ENCODE measurements around the gene AHRR.
A peak's percentile ranks its signal among the peaks of the same experiment; 100 is the strongest.
"Not testable (repeated sequence)": the region's sequence is repeated elsewhere in the genome, so short reads cannot be mapped to it uniquely, and the experiment has no call there.

AHRR gene

DNA sequence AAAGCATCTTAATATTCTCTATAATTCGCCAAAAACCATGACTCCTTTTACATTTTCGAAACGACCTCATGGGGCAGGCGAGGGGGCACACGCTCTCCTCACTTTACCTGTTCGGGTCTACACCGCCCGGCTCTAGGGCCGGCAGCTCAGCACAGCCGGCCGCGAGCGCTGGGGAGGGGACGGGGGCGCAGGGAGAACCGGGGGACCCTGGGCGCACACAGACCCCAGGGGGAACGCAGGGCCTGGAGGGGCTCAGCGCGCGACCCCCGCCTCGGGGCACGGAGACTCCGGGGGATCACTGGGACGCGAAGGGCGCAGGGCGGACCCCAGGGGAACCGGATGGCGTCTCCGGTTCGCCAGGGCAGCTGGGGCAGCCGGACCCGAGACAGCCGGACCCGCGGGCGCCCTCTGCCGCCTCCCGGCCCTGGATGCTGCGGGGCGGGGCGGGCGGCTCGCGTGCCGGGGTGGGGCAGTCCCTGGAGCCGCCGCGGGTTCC lies at the start of gene AHRR:
Gene AHRR (plus strand): TSS at position 485 of the 496 bp plus-strand sequence. CDS start 22,189 bp downstream, outside the sequence.
- H3K27ac ChIP-seq = peak within 1 kb of the TSS; percentile 16; the same call in 1 of the 2 replicates

DNA sequence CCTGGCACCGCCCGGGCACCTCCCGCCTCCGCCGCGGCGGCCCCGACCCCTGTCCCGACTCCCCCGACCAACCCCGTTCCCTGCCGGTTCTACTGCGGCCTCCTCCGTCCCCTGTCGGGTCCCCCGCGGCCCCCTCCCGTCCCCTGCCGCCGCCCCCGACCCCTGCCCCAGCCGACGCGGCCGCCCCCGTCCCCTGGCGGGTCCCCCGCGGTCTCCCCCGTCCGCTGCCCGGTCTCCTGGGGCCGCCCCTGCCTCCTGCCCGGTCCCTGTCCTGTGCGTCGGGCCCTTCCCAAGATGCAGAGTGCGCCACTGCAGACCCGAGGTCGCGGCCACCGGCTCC lies 49.7 kb upstream of the AHRR start:
- peak overlapping the region; percentile 78 for H3K27ac ChIP-seq

More for the DNA sequence above, at the start of gene AHRR:
- TF ChIP-seq, protein P1, sequence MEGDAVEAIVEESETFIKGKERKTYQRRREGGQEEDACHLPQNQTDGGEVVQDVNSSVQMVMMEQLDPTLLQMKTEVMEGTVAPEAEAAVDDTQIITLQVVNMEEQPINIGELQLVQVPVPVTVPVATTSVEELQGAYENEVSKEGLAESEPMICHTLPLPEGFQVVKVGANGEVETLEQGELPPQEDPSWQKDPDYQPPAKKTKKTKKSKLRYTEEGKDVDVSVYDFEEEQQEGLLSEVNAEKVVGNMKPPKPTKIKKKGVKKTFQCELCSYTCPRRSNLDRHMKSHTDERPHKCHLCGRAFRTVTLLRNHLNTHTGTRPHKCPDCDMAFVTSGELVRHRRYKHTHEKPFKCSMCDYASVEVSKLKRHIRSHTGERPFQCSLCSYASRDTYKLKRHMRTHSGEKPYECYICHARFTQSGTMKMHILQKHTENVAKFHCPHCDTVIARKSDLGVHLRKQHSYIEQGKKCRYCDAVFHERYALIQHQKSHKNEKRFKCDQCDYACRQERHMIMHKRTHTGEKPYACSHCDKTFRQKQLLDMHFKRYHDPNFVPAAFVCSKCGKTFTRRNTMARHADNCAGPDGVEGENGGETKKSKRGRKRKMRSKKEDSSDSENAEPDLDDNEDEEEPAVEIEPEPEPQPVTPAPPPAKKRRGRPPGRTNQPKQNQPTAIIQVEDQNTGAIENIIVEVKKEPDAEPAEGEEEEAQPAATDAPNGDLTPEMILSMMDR (conservative IDR thresholded peaks at IDR 0.05) = peak; percentile 79

DNA sequence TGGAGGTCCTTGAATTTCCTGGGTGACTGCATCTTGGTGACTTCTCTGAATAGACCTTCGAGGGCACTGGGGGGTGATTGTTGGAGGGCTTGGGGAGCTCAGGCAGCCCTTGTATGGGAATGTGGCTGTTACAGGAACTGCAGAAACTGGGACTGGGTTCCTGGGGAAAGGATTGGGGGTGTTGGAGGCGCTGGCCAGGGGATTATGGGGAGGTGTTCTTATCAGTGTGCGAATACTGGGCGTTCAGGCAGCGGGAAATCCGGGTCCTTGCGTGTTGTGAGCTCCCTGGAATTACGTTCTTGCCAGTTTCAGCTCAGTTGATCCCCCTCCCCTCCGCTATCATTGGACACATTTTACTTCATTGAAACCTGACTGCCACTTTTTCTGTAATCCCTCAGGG lies 48.4 kb upstream of the AHRR start:
- not testable (repeated sequence) for H3K27ac ChIP-seq

DNA sequence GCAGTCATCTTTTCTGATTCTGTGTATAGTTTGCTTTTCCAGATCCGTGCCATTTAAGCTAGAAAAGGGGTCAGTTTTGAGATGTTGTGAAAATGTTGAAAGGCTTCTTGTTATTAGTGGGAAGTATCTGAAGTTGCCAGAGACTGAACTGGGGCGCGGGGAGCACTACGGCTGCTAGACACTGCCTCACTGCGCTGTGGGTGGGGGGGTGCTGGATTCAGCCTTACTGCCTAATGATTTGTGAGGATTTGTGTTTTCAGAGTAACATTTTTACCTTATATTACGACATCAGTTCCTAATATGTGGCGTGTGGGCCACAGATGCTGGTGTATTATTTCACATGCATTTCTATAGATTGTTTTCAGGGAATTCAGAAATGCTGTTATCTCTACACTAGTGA lies 48.0 kb upstream of the AHRR start:
- H3K27ac ChIP-seq = not testable (repeated sequence)

DNA sequence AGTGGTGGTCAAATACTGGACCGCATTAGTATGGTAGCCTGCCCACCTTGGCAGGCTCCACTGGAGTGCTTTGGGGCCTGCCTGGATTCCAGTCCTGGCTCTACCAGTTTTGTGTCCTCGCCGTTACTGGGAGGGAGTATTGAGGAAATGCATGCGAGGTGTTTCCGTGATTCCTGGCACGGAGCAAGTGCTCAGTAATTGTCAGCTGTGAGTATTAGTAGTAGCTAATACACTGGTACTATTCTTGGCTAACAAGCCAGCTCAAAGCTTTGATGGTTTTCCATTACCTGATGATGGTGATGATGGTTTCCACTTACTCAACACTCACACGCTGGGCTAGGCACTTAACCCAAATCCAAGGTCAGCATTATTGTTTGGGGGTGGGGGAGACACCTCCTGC lies 47.2 kb upstream of the AHRR start:
- H3K27ac ChIP-seq = not testable (repeated sequence)

DNA sequence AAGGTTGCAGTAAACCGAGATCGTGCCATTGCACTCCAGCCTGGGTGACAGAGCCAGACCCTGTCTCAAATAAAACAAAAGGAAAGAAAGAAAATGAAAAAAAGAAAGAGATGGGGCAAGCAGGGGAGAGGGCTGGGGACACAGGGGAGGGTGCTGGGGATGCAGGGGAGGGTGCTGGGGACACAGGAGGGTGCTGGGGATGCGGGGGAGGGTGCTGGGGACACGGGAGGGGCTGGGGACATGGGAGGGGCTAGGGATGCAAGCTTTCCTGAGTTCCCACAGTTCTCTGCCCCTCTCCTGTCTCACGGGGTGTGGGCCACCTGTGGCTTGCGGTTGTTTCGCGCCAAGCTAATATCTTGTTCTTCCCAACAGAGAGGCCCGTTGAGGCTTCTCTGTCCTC lies 42.9 kb upstream of the AHRR start:
- TF ChIP-seq, protein P1 (conservative IDR thresholded peaks at IDR 0.05) = no peak
- no peak overlapping the region for H3K27ac ChIP-seq

DNA sequence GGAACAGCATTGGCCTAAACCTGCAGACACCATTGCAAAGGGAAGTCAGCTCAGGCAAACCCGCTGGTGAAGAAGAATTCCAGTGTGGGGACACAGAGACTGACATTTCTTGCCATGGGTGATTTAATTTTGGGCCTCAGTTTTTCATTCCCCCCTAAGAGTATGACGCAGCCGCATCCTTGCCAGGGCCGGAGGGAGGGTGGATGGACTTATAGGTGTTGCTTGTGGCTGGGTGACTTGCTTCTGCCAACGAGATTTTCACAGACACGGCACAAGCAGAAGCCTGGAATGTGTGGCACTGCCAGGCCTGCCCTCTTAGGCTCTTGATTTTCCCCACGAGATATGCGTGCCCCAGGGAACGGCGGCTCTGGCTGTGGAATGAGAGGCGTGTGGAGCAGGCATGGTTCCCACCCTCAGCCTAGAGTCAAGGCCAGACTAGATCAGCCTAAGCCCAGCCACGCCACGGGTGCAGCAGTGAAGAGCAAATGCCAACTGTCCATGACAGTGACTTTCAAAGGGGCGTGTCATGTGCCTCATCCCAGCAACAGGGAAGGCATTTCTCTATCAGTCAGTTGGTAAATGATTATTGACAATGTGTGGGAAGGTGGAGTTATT lies 42.4 kb upstream of the AHRR start:
- not testable (repeated sequence) for H3K27ac ChIP-seq

DNA sequence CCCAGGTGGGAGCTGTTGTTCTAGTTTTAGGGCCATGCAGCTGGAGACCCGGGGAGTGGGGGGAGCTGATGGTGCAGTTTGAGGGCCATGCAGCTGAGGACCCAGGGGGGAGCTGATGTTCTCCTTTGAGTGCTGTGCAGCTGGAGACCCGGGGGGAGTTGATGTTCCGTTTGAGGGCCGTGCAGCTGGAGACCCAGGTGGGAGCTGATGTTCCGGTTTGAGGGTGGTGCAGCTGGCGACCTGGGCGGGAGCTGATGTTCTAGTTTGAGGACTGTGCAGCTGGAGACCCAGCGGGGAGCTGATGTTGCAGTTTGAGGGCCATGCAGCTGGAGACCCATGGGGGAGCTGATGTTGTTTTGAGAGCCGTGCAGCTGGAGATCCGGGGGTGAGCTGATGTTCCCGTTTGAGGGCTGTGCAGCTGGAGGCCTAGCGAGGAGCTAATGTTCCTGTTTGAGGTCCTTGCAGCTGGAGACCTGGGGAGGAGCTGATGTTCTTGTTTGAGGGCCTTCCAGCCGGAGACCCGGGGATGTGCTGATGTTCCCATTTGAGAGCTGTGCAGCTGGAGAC lies 35.4 kb upstream of the AHRR start:
- no peak overlapping the region for H3K27ac ChIP-seq

DNA sequence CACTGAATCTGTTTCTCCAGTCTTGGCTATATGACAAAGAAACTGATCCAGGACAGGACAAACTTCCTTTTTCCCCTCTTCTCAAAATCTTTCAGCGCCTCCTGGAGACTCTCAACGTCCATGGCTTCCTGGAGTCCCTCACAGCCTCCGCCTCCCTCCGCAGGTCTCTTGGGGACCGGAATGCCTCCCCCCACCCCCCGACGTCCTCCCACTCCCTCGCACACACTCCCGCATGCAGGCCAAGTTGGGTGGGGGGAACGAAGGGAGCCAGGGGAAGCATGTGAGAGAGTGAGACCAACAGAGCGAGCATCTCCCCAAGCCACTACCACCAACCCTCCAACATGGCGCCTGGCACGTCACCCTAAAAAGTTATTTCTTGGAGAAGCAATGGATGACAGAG lies 31.3 kb upstream of the AHRR start:
- not testable (repeated sequence) for H3K27ac ChIP-seq

More for the DNA sequence above, 35.4 kb upstream of the AHRR start:
- TF ChIP-seq, protein P1 (conservative IDR thresholded peaks at IDR 0.05) = no peak

DNA sequence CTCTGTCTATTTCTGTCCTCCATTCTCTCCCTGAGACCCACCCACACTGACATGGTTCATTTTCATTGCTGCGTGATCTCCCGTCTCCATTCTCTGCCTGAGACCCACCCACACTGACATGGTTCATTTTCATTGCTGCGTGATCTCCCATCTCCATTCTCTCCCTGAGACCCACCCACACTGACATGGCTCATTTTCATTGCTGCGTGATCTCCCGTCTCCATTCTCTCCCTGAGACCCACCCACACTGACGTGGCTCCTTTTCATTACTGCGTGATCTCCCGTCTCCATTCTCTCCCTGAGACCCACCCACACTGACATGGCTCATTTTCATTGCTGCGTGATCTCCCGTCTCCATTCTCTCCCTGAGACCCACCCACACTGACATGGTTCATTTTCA lies 30.2 kb upstream of the AHRR start:
- not testable (repeated sequence) for H3K27ac ChIP-seq

DNA sequence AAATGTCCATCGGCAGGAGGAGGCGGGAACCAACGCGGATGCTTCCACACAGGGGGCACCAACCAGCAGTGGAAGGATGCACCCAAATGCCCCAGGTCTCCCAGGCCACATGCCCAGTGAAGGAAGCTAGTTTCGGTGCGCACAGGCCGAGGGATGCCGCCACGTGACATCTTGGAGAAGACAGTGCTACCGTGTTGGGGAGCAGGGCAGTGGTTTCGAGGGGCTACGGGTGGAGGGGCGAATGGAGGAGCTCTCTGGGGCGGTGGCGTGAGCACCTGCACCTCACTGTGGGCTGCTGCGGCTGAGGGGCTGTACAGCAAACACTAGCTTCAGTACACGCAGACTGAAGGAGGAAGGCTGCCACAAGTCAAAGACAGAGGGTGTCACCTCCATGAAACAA lies 26.7 kb upstream of the AHRR start:
- not testable (repeated sequence) for H3K27ac ChIP-seq

DNA sequence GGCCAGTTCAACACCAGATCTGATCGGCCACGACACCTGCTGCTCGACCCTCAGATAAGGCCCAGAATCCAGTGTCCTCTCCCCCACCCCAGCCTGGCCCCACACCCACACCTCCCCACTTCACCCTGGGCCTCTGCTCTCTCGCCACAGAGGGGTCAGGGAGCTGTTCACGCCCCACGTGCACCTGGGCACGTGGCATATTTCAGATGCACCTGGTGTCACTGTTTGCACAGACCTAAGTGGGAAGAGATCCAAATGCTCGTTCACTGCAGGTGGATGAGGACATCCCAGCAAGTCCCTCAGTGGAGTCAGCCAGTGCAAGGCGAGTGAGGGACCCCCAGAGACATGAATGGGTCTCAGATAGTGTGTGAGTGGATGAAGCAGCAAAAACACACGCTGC lies 25.3 kb upstream of the AHRR start:
- not testable (repeated sequence) for H3K27ac ChIP-seq

DNA sequence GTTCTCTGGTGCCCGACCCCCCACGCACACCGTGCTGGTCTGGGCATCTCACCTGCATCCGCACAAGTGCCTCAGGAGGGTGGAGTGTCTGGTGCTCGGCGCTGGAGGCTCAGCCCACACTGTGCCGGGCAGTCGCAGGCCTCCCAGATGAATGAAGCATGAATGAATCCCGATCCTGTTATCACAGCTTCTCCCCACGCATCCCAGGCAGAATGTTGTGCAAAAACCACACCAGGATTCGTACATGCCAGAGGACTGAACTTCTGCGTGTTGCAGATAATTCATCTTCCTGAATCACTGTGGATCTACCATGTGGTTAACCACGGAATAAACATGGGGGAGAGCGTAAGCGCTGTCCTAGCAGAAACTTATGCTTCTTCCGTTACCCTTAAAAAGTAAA lies 24.6 kb upstream of the AHRR start:
- not testable (repeated sequence) for H3K27ac ChIP-seq

DNA sequence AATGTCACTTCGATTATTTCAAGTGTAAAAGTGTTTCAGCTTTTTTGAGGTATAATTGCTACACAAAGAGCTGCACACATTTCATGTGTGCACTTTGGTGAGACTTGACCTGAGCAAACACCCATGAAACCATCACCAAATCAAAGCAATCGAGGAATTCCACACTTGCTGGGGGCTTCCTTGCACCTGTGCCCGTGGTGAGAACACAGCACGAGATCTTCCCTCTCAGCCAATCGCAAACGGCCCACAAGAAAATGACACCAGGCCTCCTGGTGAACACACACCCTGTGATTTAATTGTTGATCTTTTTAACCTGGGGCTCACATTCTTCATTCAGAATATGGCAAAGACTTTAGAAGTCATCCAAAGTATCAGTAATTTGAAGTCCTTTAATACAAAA lies 24.1 kb upstream of the AHRR start:
- not testable (repeated sequence) for H3K27ac ChIP-seq

DNA sequence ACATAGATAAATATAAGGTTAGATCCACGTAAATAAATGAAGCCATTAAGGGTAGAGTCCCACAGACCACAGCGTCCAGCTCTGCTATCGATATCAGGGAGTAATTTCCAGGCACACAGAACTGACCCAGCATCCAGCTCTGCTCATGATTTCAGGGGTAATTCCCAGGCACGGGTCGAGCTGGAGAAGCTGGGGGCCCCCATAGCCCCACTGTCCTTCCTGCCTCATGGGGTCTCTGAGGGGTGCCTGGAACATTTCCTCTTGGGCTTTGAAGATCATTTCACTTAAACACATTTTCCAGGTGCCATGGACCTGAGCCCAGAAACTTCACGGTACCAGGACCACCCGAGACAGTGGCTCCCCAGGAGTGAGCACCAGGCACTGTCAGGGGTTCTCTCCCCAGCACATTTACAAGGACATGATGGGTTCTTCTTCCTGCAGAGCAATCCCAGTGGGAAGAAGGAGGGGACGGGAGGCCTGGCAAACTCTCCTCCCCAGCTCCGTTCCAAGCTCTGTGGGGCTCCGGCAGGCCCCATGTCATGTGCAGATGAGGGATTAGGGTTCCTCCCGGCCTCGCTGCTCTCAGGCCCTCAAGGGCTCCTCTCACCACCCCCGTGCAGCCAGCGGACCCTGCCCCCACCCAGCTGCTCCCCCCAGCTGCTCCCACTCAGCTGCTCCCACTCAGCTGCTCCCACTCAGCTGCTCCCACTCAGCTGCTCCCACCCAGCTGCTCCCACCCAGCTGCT lies 23.4 kb upstream of the AHRR start:
- not testable (repeated sequence) for H3K27ac ChIP-seq
